Inflammatory macrophage (primary cell): ENCODE data around the gene TSBP1.
A peak's percentile ranks its signal among the peaks of the same experiment; 100 is the strongest.
"Not testable (repeated sequence)": the region's sequence is repeated elsewhere in the genome, so short reads cannot be mapped to it uniquely, and the experiment has no call there.

Experiments used
- DNase-seq, 2 donors: peaks; one replicate each; pipeline ENCODE4 v3.0.0-alpha.2; 2020 to 2022

TSBP1 gene

DNA sequence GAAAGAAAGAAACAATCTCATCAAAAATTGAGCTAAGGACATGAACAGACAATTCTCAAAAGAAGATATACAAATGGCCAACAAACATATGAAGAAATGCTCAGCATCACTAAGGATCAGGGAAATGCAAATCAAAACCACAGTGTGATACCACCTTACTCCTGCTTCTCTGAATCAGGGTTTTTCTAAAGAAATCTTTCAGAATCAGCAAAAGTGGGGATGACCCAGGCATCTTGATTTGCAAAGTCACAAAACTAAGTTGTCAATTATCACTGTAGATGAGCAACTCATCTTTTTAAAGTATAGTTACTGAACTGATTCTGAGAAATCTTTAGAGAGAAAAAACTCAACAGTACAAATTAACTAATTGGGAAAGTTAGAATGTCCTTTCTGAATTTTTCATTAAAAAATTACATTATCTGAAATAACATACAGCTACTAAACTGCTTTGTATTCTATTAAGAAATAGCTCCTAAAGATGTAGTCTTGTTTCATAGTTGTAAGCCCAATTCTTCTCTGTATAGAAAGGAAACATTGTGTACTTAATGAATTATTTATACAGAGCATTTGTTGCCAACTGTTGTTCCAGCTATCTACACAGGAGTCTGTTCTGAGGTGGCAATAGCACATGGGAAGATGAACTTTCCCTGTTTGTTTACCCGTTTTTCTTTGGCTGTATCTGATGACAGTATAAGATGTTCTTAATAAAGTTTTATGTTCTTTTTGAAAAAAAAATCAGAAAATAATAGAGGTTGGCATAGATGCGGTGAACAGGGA, 97.7 kb downstream of the TSBP1 start:
- DNase-seq = not testable (repeated sequence)

DNA sequence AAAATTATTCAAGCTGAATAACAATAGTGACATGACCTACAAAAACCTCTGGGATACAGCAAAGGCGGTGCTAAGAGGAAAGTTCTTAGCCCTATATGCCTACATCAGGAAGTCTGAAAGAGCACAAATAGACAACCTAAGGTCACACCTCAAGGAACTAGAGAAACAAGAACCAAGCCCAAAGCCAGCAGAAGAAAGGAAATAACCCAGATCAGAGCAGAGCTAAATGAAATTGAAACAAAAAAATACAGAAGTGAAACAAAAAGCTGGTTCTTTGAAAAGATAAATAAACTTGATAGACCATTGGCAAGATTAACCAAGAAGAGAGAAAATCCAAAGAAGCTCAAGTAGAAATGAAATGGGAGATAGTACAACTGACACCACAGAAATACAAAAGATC, 100.3 kb downstream of the TSBP1 start:
- peak; percentile 33 to 56 for DNase-seq

DNA sequence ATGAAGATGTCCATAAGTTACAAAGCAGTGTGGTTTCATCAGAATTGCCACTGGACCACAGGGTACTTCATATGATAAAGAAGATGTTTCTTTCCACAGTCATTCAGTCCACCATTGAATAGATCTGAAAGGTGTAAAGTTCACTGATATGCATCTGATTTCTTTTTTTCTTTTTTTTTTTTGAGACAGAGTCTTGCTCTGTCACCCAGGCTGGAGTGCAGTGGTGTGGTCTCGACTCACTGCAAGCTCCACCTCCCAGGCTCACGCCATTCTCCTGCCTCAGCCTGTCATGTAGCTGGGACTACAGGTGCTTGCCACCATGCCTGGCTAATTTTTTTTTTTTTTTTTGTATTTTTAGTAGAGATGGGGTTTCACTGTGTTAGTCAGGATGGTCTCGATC, 103.2 kb downstream of the TSBP1 start:
- not testable (repeated sequence) for DNase-seq

DNA sequence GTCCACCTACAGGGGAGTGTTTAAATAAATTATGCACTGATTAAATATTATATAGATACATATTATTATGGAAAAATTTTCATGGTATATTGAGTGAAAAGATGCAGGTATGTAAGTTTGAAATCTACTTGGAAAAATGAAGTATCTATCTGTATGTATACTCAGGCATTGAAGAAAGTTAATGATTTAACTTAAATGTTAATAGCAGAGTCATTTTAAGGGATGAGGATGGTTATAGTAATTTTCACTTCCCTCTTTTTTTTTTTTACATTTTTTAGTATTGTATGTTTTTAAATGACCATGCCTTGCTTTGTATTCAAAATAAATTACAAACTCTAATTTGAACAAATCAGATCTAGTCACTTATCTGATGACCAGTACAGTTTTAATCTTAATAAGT, 104.7 kb downstream of the TSBP1 start:
- DNase-seq = peak in 1 of 2 donors; percentile 6

DNA sequence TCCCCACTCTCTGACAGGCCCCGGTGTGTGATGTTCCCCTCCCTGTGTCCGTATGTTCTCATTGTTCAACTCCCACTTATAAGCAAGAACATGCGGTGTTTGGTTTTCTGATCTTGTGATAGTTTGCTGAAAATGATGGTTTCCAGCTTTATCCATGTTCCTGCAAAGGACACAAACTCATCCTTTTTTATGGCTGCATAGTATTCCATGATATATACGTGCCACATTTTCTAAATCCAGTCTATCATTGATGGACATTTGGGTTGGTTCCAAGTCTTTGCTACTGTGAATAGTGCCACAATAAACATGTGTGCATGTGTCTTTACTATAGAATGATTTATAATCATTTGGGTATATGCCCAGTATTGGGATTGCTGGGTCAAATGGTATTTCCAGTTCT, 114.4 kb downstream of the TSBP1 start:
- not testable (repeated sequence) for DNase-seq

DNA sequence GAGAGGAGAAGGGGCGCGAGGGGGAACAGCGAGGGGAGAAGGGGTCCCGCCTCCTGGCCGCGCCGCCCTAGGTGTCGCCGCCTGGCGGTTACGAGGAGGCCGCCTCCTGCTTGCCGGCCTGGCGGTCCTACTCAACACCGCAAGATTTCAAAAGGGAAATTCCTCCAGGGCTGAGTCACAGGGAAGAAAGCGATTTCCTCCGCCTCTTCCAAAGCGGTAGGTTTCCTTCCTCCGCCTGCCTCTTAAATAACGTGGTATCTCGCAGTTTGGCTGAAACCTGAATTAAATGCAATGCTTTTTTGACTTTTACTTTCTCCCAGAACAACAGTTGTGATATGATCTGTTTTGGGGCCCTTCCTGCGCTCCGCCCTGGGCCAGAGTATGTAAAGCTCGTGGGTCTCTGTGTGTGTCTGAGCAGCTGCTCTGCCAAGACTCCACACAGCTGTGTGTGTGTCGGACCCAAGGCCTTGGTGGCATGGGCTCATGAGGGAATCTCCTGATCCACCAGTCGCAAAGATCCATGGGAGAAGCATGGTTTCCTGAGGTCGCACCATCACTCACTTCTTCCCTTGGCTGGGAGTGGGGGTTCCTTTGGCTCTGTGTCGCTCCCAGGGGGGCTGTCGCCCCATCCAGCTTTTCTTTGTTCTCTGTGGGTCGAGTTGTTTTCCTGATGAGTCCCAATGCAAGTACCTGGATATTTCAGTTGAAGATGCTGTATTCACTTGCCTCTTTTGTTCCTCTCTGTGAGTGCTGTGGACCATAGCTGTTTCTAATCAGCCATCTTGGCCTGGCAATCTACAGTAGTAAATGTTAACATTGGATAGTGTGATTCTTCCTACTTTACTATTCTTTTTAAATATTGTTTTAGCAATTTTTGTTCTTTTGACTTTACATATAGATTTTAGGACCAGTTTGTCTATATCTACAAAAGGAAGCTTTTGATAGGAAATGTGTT, 116.2 kb downstream of the TSBP1 start:
- DNase-seq = peak; percentile 79 to 85

DNA sequence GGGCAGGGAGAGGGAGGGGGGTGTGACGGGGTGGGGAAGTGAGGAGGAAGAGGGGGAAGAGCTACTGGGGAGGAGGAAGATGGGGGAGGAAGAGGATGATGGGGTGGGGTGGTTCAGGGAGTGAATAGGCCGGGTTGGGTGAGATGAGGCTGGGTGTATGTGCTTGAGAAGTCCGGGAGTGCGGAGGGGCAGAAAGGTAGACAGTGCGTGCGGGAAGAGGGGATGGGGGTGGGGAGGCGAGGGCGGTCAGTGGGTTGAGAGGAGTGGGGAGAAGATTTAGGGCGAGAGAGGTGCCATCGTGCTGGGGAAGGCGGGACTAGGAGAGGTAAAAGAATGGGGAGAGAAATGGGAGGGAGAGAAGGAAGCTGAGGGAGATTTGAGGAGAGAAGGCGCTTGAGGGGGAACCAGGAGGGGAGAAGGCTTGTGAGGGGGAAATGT, 116.9 kb downstream of the TSBP1 start:
- no peak for DNase-seq

DNA sequence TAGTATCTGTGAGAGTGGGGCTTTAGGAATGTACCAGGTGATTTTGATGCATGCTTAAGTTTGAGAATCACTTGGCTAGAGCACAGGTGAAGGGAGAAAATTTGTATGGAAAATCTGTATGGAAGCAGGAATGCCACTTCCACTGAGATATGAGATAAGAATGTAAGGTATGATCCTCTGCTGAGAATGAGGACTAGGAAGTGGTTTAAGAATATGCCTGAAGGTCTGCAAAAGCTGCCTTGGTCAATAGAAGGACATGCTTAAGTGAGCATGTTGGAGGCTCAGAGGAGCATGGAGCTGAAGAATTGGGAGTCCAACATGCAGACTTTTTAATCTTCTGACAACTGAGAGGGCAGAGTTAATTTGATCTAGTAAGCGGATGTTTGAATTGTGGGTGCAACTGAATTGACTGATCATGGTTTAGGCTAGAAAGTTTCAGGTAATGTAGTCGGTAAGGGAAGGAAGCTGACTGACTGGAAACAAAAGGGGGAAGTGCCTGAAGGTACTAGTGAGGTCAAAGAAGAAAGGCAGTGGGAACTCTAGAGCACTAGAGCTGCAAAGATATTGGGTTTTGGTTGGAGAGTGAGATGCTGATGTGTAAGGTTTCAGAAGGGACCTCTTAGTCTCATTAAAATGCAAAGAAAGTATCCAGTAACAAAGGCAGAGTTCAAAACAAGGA, 119.2 kb downstream of the TSBP1 start:
- DNase-seq = no peak

DNA sequence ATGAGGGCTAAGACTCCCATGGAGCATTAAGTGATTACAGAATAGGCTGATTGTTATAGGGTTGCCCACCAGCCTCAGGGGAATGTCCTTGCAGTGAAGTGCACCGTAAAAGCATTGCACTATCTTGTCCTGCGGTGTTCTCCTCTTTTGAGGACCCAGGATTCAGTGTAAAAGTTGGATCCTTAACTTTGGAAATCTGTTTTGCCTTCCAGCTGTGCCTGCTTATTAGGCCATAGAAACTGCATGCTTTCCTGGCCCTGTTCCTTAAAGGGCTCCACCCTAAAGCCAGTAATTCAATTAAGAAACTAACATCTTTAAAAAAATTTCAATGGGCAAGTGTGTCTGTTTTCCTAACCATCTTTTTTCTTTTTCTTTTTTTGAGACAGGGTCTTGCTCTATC, 122.4 kb downstream of the TSBP1 start:
- no peak for DNase-seq

DNA sequence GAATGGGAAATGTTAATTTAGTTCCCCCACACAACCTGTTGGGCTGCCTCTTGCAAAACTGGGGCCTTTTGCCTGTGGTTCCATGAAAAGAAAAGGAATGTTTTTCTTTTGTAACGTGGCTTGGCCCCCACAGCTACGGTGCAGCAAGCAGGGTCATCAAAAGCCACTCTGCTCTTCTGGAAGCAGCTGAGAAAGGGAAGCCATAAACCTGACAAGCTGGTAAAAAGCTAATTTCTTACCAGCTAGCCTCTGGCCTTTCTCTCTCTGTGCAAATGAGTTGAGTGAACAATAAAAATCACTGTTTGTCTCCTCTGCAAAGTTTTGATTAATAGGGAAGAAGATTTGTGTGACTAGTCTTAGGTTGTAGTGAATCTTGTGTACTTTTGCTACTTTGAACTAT, 124.3 kb downstream of the TSBP1 start:
- DNase-seq = no peak

DNA sequence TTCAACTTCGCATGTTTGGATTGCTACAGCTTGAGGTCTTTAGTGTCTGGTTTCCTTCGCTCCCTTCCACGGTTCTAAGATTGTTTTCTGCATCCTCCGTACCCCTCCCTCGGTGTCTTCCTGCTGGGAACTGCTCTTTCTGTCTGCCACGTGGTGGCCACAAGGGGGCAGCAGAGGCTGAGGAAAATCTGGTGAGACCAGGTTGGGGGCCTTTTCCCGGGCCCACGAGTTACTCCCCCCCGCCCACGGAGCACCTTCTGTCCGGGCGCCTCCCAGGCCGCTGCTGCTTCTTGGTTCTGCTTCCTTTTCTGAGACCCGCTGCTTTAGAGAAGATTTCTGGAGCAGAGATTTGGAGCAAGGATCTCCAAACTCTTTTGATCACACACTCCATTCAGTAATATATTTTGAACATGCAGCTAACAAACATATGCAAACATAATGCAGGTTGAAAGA, 126.7 kb downstream of the TSBP1 start:
- peak; percentile 71 to 81 for DNase-seq

DNA sequence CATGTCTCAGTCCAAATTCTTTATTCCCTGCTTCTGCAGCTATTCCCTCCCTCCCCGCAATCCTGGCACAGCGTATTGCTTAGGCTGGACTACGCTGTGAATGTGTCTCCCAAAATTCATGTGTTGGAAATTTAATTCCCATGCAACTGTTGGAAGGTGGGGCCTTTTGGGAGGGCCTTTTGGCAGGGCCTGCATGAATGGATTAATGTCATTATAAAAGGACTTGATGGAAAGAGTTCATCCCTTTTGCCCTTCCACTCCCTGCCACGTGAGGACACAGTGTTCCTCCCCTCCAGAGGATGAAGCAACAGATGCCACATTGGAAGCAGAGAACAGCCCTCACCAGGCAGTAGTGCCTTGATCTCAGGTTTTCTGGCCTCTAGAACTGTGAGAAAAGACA, 127.4 kb downstream of the TSBP1 start:
- DNase-seq = no peak
